NCI-H2081 treated with DMSO at 0.1 percent for 48 hours (cell line): ENCODE measurements around the gene SIX2.
A peak's percentile ranks its signal among the peaks of the same experiment; 100 is the strongest.

Experiments
- DNase-seq: peaks from one replicate; lab custom pipeline; 2025; lab: John Stamatoyannopoulos, UW

The SIX2 gene

GRCh38 chr2:44965684-44966083 lies 43.6 kb downstream of the SIX2 start:
- no peak for DNase-seq

GRCh38 chr2:44964752-44965236 lies 44.5 kb downstream of the SIX2 start:
- peak; percentile 13 for DNase-seq

DNA sequence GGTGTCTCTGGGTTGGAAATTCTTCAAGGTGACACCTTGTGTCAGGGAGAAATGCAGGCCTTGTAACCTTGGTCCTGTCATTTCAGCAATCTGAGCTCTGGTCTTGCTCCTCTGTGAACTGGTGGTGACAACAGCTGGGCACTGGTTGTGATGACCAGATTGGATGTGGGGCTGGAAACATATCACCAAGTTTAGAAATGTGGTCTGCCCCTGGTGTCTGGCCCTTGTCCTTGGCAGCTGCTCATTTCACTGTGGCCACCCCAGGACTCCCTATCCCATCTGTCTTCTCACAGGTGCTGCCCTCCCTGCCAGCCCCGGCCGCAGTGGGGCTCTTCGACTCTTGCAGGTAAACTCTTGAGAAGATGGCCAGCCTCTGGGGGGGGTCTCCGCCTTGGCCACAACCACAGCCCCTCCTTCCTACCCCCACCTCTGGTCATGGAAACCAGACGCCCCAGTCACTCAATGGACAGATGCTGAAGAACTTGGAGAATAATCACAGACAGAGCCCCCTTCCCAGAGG lies 47.0 kb downstream of the SIX2 start:
- no peak for DNase-seq

- DNase-seq: no peak
Observed at GRCh38 chr2:44960871-44961270, 48.4 kb downstream of the SIX2 start.

DNA sequence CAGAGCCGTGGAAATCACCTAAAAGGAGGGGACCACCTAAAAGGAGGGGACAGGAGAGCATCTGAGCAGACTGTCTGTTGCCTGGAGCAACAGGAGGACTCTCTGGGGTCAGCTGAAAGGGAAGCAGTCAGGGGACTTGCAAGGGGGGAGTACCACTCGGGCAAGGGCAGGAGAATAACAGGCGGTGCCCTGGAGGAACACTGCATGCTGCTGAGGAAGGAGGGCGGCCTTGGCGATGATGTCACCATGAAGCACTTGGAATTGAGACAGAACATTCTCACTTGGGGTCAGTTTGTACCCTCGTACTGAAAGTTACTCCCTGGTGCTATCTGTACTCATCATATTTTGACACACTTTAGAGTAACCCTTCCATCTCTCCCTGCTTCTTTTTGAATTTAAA lies 49.4 kb downstream of the SIX2 start:
- DNase-seq: no peak

GRCh38 chr2:44957656-44958327 lies 51.5 kb downstream of the SIX2 start:
- DNase-seq: no peak

- no peak for DNase-seq
Observed at GRCh38 chr2:44956843-44957242, 52.4 kb downstream of the SIX2 start.

DNA sequence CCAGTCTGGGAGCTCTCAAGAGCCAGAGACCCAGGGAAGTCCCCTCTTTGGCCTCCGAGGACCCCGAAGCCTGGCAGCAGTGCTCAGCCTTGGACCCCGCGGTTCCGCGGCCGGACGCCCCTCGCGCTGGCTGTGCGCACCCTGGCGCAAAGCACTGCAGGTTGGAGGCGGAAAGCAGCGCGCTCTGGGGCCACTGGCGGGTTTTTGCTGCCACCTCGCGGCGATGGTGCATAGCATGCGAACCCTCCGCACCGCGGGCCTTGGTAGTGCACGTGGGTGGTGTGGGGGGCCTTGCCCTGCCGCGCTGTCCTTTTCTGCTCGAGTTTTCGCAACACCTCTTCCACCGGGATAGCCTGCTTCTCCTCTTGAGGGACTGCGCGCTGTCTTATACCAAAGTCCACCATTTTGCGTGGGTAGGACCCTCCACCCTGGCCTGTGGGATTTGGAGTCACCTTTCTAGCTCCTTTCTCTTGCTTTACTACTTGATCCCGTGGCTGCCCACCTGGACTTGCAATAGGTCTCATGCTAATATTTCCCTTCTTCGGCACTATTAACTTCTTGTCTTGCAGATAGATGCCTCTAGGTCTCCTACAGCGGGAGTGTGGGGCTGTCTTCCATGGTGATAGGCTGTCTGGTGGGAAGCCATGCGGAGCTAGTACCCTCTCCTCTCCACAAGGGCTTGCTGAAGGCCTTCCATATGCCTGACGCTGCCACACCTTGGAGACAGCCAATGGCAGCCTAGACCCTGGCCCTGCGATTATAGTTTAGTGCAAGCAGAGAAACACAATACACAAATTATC lies 53.5 kb downstream of the SIX2 start:
- no peak for DNase-seq
